CD4-positive, alpha-beta T cell treated with Interleukin-6 at 100 ng/mL for 8 hours (primary cell): ENCODE measurements around the gene TCF25.
"Not testable (repeated sequence)": the region's sequence is repeated elsewhere in the genome, so short reads cannot be mapped to it uniquely, and the experiment has no call there.

Experiments used
- DNase-seq: peaks from one replicate; pipeline ENCODE4 v3.0.0-alpha.2; 2020; ENCODE audit warnings: mixed read lengths, low spot score

The TCF25 gene

DNA sequence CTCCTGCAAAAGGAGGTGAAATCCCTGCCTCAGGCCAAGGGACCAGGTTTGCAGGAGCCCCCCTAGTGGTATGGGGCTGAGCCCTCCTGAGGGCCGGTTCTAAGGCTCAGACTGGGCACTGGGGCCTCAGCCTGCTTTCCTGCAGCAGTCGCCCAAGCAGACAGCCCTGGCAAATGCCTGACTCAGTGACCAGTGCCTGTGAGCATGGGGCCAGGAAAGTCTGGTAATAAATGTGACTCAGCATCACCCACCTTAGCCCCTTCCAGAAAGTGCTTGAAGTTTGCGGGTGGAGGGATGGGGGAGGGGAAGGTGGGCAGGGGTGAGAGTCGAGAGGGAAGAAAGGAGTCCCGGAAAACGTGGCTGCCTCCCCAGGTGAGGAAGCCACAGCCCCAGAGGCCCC lies 47.3 kb downstream of the TCF25 start:
- no peak for DNase-seq

- no peak for DNase-seq
Observed at GRCh38 chr16:89921131-89921701, 47.8 kb downstream of the TCF25 start.

GRCh38 chr16:89921702-89922476 lies 48.5 kb downstream of the TCF25 start:
- DNase-seq, result no peak

GRCh38 chr16:89922477-89922883 lies 49.1 kb downstream of the TCF25 start:
- no peak for DNase-seq

DNA sequence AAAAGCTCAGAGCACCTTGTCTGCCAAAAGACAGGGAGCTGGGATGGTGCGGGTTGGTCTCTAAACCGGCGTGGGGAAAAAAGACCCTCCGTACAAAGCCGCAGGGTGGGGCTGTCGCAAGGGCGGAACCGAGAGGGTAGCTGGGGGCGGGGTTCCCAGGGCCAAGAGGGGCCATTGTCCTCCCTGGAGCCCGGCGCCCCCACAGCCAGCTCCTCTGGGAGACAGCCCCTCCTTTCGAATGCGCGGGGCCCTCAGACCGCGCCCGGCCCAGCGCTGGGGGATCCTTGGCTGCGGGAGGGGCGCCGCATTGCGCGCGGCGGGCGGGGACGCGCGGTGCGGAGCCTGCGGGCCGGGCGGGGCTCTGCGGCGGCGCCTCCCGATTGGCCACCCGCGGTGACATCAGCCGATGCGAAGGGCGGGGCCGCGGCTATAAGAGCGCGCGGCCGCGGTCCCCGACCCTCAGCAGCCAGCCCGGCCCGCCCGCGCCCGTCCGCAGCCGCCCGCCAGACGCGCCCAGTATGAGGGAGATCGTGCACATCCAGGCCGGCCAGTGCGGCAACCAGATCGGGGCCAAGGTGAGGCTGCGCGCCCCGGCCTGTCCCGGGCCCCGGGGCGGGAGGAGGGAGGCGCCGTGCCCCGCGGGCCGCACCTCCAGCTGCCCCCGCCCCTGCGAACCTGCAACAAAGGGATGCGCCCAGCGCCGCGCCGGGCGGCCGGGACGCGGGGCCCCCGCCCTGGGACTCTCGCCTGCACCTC lies 49.7 kb downstream of the TCF25 start, which contains the start of gene TUBB3:
TSS of gene TUBB3 (plus strand) at position 459 of the 756 bp plus-strand sequence. CDS start at position 519, 60 bp downstream.
- no peak for DNase-seq

DNA sequence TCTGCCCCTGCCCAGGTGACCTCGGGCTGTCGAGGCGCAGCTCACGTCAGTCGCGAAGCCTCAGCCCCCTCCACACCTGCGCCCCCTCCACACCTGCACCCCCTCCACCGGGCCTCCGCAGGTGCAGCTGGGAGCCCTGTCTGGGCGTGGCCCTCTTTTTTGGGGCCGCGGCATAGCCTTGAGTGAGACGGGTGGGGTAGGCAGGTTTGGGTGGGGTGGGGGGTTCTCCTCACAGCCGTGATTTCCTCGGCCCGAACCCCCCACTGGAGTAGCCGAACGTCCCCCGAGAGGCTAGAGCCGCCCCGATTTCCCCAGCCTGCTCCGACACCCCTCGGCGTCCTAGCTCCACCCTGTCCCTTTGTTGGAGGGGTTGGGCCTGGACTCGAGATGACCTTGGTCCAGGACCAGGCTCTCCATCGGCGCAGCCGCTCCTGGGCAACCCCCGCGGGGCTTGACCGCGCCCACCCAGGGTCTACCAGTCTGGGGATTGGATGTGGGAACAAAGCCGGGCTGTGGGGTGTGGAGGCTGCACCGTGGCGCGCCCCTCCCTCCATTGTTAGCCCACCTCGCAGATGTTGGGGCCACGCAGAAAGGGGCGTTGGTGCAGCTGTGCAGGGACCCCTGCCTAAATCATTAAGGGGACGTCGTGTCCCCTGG lies 50.4 kb downstream of the TCF25 start:
- no peak for DNase-seq

- no peak for DNase-seq
Observed at GRCh38 chr16:89924297-89924924, 51.0 kb downstream of the TCF25 start.

DNA sequence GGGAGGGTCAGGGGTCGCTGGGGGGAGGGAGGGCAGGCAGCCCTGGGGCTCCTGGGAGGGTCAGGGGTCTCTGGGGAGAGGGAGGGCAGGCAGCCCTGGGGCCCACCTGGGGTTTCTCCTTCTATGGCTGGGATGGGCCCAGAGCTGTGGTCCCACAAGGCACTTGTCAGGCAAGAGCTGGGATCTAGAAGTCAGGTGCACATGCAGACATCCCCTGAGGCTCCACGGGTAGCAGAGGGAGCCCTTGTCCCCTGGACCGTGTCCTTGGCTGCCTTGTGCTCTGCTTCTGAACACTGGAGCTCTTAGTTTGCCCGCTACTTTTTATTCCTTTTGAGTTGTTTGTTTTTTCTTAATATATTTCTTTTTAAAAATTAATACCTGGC lies 51.5 kb downstream of the TCF25 start:
- DNase-seq, result no peak

GRCh38 chr16:89925596-89926079 lies 52.2 kb downstream of the TCF25 start:
- no peak for DNase-seq

GRCh38 chr16:89931305-89931896 lies 58.0 kb downstream of the TCF25 start:
- no peak for DNase-seq

DNA sequence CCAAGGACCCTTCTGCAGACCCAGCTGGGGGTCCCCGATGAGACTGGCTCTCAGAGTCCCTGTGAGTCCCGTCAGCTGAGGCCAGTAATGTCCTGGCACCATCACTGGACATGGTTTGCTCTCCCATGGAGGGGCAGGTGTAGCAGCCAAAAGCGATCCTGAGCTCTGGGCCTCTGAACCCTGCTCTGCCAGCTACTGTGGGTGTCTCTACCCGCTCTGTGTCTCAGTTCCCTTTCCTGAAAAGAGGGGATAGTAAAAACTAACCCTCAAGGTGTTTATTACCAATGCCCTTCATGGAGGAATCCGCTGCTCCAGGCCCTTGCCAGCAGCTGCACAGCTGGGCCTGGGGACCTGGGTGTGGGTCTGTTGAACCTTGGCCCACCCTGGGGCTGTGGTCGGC lies 58.6 kb downstream of the TCF25 start:
- no peak for DNase-seq

GRCh38 chr16:89934019-89934418 lies 60.6 kb downstream of the TCF25 start:
- not testable (repeated sequence) for DNase-seq

DNA sequence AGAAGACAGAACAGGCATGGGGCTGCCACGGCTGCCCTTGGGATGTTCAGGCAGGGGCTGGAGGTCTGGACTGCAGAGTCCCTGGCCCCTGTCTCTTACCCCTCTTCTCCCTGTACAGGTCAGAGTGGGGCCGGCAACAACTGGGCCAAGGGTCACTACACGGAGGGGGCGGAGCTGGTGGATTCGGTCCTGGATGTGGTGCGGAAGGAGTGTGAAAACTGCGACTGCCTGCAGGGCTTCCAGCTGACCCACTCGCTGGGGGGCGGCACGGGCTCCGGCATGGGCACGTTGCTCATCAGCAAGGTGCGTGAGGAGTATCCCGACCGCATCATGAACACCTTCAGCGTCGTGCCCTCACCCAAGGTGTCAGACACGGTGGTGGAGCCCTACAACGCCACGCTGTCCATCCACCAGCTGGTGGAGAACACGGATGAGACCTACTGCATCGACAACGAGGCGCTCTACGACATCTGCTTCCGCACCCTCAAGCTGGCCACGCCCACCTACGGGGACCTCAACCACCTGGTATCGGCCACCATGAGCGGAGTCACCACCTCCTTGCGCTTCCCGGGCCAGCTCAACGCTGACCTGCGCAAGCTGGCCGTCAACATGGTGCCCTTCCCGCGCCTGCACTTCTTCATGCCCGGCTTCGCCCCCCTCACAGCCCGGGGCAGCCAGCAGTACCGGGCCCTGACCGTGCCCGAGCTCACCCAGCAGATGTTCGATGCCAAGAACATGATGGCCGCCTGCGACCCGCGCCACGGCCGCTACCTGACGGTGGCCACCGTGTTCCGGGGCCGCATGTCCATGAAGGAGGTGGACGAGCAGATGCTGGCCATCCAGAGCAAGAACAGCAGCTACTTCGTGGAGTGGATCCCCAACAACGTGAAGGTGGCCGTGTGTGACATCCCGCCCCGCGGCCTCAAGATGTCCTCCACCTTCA lies 61.5 kb downstream of the TCF25 start:
- DNase-seq, result no peak

- DNase-seq, result not testable (repeated sequence)
Observed at GRCh38 chr16:89935620-89936019, 62.2 kb downstream of the TCF25 start.

GRCh38 chr16:89936034-89936433 lies 62.6 kb downstream of the TCF25 start:
- DNase-seq, result no peak

DNA sequence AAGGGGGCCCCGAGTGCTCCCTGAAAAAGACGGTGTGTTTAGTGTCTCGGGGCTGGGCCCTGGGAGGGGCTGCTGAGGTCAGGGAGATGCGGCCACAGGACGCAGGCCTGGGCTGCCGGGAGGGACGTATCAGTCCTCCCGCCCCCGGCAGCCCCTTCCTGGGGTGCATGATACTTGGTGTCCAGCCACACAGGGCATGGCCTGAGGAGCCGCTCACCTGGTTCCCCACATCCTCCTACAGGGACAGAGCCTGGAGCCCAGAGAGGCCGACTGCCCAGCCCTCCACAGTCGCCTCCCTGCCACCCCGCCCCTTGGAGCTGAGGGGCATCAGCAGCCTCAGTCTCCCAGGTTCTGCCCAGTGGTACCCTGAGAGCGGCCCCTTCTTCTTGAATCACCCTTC lies 63.1 kb downstream of the TCF25 start:
- DNase-seq, result no peak

DNA sequence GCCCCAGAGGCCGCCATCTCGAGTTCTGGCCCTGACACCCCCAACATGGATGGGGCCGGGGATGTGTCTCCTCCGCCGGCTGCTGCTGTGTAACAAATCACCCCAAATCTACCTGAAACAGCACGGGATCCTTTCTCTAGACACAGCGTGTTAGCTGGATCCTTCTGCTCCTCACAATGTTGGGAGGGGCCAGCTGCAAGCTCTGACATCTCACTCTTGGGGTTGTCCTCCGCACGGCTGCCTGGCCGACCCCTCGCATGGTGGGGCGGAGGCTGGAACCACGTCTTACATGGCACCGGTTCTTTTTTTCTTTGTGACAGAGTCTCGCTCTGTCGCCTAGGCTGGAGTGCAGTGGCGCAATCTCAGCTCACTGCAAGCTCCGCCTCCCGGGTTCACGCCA lies 63.6 kb downstream of the TCF25 start:
- DNase-seq, result no peak

GRCh38 chr16:89938175-89938885 lies 64.9 kb downstream of the TCF25 start:
- no peak for DNase-seq

DNA sequence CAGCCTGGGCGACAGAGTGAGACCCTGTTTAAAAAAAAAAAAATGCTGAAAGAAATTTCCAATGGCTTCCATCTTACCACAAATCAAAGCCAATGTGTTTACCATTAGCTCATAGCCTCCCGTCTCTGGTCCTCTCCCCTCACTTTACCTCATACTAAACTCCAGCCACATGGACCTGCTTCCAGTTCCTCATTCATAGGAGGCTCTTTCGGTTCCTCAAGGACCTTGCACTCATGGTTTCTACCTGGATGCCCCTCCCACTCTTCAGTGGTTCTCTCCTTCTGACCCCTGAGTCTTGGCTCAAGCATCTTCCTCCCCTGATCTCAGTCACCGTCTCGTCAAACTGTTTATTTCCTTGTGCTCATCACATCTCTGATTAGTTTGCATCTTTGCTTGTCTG lies 71.4 kb downstream of the TCF25 start:
- DNase-seq, result no peak

GRCh38 chr16:89945654-89946053 lies 72.3 kb downstream of the TCF25 start:
- DNase-seq, result no peak
